ENCODE results near the gene GPR183.
A peak's percentile ranks its signal among the peaks of the same experiment; 100 is the strongest.

Gene GPR183

DNA sequence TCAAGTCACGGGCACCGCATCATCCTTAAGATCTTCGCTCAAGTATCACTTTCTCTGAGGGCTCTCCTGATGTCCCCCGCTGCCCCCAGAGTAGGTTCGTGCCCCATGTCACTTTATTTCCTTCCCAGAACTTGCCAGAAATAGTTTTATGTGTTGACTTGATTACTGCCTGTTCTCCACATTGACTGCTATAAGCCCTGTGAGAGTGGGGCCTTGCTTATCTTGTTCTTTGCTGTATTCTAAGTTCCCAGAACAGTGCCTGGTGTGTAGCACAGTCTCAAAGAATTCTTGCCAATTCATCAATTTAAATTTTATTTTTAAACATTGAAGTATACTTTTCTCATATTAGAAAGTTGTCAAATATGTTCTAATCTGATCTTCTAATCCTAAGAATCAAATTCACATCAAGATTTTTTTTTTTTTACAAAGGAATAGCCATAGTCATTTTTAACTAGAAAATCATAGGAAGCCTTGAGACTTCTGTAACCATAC lies 32.1 kb upstream of the GPR183 start:
- no peak for DNase-seq

DNA sequence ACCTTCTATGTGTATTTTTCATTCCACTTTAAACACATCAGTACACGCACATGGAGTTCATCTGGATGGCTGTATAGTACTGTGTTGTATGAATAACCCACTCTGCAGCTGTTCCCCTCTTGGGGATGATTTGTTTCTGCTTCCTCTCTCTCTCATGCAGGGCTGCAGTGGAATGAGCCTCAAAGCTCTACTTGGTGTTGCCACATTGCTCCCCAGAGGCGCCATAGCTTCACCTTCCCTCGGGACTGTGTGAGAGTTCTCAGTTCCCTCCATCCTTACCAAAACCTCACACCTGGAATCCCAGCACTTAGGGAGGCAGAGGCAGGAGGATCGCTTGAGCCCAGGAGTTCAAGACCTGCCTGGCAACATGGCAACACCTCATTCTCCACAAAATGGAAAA lies 28.4 kb upstream of the GPR183 start:
- no peak for DNase-seq

DNA sequence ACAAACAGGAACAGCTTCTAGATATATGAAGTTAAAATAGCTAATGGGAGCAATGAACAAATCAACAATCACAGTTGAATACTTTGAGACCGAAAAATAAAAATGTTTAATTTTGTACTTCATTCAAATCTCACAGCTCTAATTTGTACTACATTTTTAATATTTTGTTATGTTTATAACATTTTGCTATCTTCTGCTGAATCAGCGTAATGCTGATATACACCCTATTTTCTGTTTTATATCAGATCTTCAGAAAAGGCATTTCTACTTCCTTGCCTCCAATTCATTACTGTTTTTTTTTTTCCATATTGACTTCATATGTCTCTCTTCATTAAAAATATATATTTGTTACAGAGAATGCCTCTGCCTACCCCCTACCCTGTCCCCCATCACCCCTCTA lies 27.9 kb upstream of the GPR183 start:
- no peak for DNase-seq

DNA sequence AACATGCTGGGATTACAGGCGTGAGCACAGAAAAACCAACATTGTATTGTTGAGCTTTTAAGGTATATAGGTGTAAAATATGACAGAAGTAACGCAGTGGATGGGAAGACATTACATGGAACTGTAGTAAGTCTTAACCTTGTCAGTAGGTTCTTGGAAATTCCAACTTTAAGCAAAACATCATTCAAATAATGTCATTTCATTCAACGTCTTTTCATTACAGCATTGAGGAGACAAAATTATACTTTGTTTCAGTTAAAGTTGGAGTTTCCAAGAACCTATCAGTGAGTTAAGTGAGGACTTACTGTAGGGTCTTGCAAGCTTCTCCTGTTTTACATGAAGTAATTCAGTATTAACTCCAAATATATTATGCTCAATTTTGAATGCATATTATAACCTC lies 27.0 kb upstream of the GPR183 start:
- DNase-seq: no peak

DNA sequence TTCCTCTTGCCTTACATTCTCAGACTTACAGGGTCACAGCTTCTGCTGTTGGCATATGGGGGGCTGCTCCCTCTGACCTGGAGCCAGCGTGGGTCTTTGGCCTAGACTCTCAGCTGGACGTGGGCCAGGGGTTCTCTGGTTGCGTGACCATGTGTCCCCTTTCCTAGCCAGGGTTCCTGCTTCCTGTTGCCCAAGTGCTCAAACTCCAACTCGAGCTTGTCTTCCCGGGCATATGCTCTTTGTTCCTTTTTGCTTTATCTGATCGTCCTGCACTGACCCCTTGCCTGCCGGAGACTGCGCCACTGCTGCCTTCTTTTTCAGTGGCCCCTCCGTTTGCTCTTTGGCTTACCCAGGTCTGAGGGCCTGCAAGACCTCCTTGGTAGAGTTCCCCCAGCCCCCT lies 25.3 kb upstream of the GPR183 start:
- DNase-seq: no peak

DNA sequence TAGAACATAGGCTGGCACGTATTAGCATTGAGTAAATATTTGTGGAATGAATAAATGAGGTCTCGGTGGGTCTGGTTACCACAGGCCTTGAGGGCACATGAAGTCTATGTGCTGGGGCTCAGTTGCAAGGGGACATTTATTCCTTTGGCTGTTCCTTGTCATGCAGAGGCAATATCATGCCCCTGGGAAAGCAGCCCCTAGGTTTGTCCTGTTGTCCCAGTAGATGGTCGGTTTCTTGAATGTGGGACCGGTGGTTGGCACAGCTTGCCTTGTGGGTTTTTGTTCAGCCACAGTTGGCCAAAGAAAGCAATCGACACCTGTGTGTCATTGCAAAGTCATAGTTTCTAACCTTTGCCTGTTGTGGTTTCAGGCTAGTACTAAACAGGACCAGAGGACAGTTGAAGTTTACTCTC lies 24.7 kb upstream of the GPR183 start:
- no peak for DNase-seq

DNA sequence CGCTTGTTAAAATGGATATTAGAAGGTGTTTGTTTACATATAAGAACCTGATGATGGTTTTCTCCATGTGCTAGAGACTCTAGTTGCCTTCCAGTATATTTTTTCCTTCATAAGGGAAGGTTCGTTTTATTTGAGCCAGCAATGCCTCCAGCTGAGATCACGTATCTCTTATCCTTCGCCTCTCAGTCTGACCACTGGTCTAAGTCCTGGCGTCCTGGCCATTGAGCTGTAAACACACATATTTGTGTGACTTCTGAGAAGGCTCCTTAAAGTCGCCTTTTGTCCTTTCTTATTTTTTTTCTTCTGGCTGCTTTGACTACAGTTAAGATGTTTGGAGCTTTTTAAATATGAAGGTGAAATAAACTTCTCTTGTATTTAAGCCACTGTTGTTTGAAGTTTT lies 23.7 kb upstream of the GPR183 start:
- no peak for DNase-seq

DNA sequence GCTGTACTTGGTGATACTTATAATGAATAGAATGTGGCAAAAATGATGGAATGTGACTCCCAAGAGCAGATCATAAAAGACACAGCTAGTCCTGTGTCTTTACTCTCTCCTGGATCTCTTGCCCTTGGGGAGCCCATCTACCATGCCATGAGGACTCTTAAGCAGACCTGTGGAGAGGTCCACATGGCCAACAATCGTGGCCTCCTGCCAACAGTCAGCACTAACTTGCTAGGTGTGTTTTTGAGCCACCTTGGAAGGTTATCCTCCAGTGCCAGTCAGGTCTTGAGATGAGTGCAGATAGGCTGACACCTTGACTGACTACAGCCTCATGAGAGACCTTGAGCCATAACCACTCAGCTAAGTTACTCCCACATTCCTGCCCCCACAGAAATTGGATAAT lies 22.3 kb upstream of the GPR183 start:
- no peak for DNase-seq

DNA sequence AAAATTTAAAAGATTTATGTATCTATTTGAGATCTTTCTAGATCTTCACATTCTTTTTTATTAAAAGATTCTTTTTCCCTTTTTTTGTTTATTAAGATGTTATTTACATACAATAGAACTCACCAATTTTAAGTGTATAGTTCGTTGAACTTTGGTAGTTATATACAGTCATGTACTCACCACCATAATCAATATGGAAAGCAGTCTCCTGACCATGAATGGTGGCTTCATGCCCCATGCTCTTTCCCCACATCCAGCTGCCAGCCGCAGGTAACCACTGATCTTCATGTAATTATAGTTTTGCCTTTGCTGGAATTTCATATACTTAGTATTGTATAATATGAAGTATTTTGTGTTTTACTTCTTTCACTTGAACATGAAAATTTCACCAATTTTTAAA lies 20.6 kb upstream of the GPR183 start:
- DNase-seq: no peak

DNA sequence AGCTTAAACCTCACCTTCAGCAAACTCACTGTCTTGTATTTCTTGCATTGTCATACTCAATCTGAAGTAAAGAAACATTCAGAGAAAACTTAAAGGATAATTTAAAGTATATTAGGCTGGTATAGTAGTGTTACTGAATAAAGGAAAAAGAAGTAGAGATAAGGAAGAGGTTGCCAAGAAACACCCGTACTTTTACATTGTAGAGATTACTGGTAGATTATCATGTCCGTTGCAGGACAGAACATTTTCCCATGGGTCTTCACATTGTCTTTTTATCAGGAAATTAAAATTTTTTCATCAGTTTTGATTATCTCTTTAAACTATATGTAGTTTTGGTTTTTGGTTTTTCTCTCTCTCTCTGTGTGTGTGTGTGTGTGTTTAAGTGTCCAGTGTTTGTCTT lies 19.9 kb upstream of the GPR183 start:
- DNase-seq: no peak

DNA sequence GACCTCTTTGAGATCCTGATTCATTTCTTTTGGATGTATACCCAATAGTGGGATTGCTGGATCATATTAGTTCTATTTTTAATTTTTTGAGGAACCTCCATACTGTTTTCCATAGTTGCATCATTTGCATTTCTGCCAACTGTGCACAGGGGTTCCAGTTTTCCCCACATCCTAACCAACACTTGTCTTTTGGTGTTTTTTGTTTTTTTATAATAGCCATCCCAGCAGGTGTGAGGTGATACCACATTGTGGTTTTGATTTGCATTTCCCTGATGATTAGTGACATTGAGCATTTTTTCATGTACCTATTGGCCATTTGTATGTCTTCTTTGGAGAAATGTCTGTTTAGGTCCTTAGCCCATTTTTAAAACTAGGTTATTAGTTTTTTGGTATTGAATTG lies 18.8 kb upstream of the GPR183 start:
- DNase-seq: no peak

DNA sequence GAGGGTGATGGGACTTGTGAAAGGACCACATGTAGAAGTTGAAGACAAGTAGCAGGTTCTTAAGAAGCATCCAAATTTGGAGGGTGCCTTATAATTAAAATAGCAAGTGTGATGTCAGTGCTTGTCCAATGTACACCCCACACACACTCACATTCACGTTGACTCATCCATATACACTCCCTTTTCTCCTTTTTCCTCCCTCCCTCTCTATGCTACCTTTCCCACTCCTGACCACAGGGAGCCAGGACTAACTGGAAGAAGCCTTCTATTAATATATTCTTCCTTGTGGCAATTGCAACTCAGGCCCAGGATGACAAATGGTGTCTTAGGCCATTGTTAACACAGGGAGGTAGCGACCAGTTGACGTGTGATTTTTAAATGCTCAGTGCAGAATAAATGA lies 16.3 kb upstream of the GPR183 start:
- no peak for DNase-seq

DNA sequence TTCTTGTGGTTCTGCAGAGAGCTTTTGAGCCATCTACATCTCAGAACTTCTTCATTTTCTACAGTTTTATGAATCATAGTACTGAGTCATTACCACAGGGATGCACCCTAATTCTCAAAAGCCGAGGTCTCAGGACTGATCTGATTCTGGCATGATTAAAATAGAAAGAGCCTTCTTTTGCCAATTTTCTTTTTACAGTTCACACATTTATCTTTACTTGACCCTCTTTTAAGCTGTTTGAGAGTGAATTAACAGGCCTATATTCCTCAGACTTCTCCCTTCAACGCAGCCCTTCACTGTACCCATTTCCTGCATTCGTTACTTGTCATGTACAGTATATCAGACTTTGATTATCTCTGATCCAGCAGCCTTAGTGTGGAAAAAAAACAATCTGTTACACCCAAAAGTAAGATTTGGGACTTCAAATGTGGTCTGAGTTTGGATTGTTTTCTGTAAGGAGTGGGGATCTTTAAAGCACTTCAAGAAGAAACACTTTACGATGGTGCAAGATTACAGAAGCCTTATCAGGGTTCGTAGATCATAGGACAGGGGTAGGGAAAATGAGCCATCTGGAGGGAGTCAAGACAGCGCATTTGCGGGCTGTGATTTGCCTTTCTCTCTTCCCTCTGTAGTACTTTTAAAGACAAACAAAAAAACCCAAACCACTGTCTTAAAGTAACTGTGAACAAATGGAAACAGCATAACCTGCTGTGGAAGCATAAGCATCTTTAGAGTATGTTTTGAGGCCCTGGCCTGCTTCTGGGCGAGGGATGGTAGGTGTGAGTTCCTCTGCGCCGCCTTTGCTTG lies 15.3 kb upstream of the GPR183 start:
- no peak for DNase-seq

DNA sequence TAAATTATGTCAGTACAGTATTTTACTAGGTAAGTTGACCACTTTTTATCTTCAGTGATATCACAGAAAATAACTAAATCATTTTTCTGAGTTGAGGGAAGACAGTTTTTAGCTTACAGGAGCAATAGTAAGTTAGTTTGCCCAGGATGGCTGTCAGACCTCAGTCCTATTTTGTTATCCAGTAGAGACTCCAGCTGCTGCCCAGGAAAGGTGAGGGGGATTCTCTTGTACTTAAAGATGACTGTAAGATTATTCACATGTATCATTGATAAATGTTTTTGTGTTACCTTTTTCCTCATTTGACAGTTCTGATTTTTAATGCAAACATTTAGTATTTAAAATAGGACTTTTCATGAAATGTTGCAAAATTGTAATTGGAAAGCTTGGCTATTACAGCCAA lies 14.5 kb upstream of the GPR183 start:
- DNase-seq: no peak

DNA sequence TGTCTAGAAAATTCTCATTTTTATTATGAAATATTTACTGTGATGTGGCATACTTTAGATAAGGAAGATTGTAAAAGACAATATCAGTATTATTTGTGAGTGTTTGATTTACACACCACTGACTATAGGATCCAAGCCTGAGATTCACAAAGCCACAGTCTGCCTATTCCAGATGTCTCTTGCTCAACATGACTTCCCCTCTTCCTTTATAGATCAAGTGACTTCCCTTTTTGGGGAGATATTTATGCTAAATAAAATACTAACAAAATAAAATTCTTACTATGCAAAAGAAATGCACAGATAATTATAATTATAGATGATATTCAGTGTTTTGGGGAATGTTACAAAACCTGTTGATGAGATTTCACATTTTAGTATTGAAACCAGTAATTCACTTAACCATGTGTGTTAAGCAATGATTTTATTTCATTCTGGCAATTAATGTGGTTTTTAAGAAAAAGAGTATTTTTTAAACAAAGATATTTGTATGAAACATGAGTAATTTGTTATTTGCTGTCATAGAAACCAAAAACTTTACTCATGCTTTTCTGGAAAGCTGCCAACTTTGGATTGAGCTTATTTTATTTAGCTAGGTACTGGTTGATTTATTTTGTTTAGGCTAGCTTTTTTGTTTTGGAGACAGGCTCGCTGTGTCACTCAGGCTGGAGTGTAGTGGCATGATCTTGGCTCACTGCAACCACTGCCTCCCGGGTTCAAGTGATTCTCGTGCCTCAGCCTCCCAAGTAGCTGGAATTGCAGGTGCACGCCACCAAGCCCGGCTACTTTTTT lies 13.7 kb upstream of the GPR183 start:
- DNase-seq: no peak

DNA sequence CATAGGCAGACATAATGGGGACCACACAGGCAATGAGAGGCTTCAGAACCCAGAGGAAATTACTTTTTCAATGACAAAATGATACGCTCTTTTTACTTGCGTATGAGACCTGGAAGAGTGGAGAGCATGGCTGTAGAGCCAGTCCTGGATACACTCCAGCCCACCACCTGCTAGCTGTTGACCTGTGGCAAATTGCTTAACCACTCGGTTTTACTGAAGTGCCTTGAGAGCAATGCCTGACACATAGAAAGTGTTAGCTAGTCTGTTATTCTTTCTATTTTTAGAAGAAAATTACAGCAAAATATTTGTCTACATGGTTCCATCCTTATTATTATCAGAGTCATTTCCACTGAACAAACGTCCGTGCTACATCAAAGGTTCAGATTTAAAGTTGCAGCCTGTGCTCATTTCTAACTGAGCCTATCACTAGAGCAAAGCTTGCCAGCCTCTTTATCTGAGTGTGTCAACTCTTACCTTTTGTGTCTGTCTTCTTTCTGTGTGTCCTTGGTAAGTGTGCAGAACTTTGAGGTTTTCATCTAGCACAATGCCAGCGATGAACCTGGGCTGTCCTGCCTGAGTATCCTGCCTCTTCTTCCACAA lies 9.6 kb upstream of the GPR183 start:
- DNase-seq: peak; percentile 63

DNA sequence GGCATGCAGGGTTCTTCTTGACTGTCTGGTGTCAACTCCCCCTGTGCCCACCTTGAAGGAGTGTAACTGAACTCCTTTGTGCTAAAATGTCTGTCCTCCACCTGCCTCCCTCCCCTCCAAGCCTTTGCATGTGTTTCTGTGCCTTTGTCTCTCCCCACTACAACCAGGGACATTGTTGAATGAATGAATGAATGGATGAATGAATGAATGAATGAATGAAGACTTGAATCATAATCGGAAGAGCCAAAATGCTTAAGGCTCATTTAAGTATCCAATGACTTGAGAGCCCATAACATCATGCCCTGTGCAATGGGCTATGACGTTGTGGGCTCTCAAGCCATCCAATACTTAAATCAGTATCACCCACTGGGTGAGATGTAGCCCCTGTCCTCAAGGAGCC lies 9.0 kb upstream of the GPR183 start:
- DNase-seq: no peak

DNA sequence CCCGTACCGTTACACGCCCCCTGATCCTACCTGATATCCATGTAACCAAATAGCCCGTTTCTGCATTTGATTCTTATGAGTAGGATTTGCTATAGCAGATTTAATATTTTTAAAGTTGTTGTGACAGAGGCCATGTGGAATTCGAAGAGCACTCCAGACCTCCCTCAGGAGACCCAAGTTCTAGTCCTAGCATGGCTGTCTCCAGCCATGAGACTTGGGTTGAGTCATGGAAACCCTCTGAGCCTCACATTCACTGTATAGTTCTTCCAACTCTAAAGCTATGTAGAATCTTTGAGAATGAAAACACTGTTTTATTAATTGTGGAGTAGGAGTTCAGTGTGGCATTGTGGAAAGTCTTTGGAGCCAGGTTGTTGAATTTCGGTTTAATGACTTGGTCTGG lies 8.0 kb upstream of the GPR183 start:
- DNase-seq: no peak

DNA sequence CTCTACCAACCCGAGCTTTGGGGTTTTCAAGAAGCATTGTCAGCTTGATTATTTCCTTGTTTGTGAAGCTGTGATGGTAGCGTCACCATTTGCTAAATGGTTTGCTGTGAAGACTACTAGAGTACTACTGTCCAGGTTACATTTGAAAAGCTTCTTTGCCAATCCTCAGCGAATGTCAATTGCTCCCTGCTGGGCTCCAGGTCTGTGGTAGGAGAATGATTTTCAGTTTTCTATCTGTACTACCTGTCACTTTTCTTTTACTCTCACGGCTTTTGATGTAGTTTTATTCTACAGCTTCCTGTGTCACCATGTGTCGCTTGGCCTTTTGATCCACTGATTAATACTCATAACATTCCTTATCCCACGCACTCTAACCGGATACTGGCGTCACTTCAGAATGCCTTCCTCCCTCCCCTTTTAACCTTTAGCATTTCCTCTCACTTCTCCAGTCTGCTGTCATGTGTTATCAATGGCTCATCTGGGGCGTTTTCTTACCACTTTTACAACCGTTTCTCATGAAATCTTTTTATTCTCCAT lies 7.5 kb upstream of the GPR183 start:
- DNase-seq: no peak

DNA sequence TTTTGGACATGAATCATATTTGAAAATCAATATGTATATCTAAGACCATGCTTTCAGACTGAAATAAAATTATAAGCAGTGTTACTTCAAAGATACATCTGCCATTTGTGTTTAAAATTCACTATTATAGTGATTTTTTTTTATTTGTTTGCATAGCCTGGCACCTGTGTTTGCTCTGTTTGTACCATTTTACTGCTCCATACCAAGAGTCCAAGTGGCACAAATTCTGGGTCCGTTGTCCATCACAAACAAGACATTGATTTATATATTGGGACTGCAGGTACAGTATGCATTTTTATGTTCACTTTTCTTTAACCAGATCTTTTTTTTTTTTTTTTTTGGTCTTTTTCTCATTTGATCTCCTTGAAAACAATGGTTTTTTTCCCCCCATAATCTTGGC lies 6.7 kb upstream of the GPR183 start:
- DNase-seq: no peak

DNA sequence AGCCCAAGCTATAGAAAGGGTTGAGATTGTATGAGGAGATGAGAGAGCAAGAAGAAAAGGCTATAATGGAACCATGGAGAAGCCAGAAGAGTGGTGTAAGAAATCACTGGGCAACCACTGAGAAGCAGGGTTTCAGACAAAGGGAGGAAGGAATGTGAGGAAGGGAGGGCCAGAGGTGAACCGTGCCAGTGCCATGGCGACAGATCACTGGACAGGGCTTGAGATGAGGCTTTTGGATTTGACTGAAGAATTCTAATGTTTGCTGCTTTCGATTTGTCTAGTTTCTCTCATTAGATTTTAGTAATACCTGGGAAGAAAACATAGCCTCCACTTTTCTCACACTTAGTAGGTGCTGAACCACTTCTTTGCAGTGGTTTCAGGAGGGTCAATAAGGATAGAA lies 6.3 kb upstream of the GPR183 start:
- DNase-seq: no peak

DNA sequence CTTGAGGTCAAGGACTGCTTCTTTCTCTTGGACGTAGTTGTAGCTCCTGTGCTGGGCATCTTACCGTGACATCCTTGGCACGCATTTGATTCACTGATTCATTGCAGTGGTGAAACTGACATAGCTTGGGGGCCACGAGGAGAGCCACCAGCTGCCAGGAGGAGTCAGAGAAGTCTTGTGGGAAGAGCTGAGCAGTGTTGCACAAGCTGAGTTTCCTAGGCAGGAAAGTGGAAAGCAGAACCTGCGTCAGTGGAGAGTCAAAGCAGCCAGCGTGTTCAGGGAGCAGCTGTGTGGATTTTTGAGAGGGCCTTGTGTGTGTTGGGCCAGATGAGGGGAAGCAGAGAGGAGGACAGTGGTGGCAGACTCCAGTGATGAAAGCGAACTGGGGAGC lies 5.3 kb upstream of the GPR183 start:
- no peak for DNase-seq

DNA sequence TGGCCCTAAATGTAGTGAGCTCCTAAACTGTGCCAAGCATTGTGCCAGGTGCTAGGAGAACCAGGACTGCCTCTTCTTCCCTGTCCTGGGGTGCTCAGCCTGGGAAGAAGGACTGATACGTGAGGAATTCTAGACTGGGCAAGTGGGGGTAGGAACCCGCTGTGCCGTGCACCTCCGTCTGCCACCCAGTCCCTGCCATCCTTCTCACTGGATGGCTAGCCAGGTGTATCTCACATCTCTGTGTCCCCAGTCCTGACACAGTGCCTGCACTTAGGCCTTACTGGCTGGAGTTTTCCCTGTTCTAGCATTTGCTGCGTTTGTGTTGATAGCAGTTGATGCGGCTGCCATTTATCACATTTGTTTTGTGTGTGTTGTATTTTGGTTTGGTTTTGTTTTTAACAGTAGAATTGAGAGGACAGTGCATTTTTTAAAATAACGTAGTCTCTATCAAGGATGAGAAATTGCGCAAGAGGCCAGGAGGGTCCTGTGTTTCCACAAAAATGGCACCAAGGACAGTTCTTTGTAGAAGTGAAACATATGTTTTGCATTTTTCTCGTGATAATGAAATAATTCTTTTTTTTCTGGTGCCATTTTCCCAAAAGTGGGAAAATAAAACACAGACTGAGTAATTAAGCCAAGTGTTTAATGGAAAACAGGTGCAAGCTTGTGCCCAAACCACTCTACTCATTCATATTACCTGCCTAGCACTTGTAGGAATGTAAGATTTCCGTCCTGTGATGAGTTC lies 4.7 kb upstream of the GPR183 start:
- no peak for DNase-seq
